ENCODE data around the gene BRINP1.

BRINP1 gene

DNA sequence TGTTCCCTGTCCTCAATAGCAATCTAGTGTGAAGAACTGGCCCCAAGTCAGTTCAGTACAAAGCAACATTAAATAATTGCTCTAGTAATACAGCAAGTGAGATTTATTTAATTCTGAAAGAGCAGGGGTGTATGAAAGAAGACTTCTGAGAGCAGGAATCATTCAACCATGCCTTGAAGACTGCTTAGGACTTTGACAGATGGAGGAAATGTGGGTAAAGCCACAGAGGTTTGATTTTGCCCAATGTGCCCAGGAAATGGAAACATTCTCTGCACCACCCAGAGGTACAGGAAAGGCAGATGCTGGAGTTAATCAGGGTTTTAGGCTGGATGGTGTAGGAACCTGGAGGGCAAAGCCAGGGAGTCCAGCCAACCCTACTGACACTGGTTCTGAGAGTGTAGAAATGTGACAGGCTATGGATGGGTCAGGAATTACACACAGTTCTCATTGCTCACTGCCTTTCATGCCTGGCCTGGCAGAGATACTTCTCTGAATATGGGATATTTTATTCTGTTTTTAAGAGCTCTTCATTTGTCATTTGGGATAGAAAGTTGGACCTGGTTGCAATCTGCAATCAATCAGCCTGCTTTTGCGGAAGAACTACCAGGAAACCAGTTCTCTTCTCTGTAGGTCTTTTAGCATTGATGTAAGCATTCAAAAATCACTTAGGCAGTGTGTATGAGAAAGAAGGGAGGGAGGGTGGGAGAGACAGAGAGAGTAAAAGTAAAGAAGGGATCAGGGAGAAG, 88.3 kb downstream of the BRINP1 start:
- no peak for DNase-seq

DNA sequence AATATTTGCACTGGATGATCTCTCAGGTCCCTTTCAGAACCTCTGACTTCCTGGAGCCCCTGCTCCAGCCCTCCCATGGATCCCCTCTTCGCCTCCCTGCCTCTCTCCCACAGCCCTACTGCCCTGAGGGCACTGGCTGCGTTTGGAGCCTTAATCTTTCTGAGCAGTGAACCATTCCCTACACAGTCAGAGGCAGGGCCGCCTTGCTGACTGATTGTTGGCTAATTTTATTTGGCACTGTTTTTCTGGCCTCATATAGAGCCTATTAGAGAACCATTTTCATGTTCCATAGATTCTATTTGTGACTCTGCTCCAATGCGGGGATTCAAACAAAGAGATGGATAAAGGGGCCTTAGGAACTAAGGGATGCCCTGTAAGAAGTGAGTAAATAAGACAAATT, 91.1 kb downstream of the BRINP1 start:
- no peak for DNase-seq

DNA sequence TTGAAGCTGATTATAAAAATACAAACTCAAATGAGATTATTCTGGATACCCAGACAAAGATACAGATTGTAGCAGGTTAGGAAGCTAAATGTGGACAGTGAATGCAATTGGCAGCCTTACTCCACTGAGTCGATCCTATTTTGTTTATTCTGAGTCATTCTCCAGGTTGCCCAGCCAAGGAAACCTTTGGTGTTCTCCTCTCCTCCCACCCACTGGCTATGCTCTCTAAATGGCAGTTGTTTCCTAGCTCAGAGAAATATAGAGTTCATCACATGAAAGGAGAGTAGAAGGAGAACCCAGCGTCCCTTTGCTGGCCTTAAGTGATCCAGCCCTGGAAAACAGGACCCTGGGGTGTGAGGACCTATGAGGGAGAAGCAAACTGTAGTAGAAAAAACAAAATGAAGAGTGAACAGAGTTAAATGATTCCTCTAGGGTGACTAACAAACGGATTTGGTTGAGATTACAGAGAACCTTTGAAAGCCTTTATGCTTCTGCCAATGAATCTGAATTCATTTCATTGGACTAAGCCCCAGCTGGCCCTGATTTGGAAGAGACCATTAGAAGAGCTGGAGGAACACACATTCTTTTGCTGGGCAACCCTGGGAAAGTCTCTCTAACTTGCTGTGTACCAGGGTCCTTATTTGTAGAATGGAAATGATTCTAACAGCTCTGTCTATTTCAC, 95.1 kb downstream of the BRINP1 start:
- no peak for DNase-seq

DNA sequence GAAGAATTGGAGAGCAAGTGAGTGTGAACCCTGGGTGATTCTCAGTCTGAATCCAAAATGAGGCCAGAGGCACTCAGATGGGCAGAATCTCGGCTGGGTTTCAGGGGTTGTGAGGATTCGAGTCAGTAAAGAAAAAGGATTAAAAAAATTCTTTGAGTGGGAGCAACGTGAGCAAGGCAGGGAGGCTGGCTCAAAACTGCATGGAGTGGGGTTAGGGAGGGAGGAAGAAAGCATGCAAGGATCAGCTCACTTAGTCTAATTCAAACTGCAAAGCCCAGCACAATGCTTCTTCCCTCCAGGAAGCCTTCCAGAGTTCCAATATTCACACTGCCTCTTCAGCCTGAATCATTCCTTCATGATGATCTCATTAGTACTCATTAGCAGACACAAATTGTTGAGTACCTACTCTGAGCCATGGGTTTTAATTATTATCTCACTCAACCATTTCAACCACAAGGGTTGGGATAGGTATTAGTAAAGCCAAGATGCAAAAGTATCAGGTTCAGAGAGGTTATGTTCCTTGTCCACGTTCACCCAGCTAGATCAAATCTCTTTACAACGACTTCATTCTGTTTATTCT, 95.8 kb downstream of the BRINP1 start:
- no peak for DNase-seq

DNA sequence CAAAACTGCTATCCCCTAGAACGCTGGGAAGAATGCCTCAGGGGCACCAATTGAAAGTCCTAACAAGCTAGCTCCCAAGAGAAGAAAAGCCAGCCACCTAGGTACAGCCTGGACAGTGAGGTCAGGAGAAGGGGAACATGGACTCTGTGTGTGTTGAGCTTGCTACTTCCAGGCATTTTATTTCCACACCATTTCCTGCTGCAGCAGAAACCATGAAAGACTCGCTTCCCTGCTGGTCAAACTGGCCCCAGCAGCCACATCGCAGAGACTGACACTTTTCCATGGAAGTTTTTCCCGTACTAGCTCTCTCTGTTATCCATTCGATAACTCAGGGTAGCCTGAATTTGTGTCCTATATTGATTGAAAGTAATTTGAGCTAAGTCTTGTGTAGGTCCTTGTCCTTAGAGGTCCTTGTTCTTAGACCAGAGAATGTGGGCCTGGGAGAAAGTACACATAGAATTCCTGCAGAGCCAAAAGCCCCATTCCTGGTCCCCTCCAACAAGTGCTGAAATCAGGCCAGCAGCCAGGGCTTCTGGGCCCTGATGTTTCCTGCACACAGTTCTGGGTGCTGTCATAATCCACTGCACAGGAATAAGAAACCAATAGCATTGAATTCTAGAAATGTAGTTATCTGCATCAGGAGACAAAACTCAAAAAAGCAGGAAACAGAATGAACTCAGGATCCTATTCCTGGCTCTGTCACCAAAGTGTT, 96.6 kb downstream of the BRINP1 start:
- no peak for DNase-seq

DNA sequence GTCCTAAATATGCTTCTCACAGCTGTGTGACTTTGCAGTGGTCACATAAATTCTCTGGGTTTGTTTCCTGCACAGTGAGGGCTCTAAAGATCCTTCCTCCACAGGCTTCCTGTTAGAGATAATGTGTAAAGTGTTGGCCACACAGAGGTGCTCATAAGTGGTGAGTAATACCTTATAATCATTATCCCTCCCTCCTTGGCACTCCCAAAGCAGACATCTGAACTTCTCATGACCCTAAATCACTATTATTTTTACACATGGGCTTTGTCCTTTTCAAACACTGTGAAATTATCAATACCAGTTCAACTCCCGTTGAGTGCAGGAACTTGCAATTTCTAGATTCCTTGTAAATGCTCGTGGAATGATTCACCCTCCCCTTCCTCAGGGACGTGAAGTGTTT, 100.2 kb downstream of the BRINP1 start:
- no peak for DNase-seq

DNA sequence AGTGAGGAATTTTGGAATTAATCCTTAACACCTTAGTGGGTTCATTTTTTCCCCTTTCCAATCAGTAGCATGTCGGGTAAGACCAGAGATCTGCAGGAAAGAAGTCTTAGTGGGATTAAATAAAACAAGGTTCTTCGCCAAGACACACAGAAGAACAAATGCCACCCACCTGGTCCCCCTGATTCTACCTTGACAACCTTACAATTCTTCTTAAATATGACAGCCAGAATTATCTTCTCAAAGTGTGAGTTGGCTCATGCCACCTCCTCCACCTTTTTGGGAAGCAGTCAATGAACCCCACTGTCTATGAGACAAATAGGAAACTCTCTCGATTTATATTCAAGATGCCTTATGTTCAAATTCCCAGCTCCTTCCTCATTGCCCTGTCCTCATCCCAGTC, 105.1 kb downstream of the BRINP1 start:
- DNase-seq: no peak

DNA sequence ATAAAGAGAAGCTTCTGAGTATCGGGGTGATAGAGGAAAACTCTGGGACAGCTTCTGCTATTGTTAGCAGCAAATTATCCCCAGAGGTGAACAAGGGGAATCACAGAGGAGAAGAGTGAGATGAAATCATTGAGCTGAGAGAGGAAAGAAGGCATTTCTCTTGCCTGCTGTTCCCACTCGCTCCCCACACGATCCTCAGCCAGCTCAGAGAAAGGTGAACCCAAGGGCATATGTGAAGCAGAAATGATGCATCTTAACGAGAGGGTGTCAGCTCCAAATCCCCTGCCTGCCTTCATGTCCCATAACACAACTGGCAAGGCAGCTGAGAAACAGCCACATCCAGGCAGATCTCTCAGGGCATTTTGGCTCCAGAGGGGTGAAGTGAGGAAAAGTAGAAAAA, 111.6 kb downstream of the BRINP1 start:
- no peak for DNase-seq

DNA sequence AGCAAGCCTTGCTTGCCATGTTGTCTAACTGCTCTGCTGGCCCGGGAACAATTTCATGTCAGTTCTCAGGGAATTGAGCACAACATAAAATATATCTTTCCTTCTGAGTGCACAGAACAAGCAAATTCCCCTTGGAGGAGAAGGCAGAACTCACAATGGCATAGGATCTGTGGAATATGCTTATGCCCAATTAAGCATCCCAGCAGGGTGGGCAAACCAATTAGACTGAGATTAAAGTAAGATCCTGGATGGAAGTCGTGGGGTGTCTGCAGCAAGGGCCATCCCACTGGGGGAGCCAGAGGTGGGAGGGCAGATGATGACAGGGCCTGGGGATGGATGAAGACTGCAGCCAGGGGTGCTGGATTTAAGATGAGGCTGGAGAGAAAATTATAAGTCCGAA, 114.1 kb downstream of the BRINP1 start:
- DNase-seq: no peak

DNA sequence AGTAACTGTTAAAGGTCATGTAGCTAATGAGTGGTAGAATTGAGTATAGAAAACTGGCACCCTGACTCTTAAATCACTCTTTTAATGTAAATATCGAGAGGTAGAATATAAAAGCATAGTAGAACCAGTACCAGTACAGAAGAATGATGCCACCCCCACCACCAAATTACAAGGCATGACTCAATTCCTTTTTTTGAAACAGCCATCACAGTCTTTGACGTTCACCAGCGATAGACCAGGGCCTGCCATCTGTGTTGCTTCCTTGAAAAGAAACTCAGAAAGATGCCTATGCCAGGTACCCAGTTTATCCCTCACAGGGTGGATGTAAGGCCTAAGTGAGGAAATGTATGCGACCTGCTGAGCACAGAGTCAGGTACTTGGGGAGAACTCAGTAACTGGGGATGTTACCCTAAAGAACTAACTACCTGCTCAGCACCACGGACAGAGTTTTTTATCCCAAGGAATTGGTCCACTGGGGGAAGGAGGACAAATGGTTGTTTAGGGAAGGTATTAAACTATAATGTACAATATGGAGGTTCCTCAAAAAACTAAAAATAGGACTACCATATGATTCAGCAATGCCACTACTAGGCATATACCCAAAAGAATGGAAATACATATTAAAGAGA, 116.5 kb downstream of the BRINP1 start:
- DNase-seq: no peak

DNA sequence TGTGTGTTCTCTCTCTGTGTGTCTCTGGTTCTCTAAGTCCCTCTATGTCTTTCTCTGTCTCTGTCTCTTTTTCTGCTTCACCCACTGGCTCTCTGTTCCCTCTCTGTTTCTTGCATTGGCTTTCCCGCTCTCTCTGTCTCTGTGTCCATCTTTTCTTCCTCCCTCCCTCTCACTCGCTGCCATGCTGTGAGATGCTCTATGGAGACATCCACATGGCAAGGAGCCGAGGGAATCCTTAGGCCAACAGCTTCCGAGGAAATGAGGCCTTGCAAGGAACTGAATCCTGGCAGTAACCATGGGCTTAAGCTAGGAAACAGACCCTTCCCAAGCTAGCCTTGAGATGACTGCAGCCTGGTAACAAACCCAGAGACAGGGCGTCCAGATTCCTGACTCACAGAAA, 117.3 kb downstream of the BRINP1 start:
- no peak for DNase-seq

DNA sequence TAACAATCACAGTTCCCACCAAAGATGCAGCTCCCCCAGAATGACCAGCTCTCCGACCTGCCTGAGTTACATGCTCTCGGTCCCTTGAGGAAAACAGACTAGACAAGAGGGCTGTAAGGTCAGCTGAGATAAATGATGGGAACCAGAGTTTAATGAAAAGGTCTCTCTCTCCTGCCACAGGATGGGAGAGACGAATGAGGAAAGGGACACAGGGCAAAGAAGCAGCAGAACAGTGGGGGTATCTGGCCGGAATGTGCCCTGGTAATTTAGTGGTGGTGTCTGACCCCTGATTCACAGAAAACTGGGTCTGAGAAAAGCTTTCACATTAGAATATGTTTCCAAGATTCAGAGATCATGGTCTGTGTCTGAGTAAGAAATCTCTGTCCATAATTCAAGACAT, 118.5 kb downstream of the BRINP1 start:
- no peak for DNase-seq

DNA sequence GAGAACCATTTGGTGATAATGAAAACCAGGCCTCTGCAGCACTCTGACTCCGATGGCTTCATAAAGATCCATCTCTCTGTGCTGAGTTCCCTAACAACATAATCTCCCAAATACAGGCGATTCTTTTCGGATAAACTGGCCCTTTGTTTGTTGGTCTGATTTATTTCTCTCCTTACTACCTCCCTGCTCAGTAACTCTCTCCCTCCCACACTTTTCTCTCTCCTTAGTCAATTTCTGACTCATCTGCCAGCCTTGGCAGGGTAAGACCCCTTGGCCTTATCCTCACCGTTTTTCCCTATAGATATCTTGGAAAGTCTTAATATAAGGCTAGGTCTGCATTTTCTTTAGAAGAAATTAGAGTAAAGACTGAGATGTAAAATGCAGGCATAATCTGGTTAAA, 128.7 kb downstream of the BRINP1 start:
- no peak for DNase-seq

DNA sequence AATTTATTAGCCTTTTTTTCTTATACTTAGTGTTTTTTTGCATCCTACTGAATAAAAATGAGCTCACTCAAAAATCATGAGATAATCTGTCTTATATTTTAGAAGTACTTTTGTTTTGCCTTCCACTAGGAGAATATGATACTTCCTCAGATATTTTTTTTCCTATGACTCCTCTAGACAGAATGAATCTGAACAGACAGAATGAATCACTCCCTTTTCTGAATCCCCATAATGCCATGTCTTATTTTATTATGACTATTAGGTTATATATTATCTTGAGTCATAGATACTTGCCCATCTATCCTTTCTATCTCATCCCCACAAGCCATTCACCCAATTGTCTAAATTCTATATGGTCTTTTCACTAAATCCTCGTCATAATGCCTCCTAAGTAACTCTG, 134.6 kb downstream of the BRINP1 start:
- DNase-seq: no peak

DNA sequence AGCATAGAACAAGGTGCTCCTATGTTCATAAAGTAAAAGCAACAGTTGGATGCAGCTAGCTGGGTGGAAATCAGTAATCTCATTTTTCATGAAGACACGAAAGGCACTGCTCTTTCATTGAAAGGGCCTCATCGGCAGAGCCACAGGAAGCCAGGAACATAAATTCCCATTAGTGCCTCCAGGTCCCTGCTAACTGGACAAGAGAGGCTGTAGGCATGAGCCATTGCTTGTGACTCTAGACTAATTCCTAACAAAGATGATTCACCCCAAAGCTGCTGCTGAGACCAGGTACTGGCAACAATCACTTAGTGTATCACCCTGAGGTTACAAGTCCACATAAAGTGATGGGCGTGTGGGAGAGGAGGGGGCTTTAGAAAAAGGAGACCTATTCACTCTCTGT, 141.8 kb downstream of the BRINP1 start:
- DNase-seq: no peak

DNA sequence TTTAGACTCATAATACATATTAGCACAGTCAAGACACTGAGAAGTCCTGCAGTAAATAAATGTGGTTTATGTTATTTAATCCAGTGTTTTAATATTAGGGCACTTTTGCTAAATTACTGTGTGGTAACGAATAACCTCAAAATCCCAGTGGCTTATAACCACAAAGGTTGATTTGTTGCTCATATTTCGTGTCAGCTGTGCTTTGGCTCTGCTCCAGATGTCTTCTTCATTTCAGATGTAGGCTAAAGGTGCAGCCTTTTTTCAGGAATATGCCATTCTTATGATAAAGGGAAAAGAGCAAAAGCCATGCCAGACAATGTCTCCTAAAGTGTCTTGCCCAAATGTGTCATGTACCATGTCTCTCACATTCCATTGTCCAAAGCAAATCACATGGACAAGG, 144.8 kb downstream of the BRINP1 start:
- DNase-seq: no peak

DNA sequence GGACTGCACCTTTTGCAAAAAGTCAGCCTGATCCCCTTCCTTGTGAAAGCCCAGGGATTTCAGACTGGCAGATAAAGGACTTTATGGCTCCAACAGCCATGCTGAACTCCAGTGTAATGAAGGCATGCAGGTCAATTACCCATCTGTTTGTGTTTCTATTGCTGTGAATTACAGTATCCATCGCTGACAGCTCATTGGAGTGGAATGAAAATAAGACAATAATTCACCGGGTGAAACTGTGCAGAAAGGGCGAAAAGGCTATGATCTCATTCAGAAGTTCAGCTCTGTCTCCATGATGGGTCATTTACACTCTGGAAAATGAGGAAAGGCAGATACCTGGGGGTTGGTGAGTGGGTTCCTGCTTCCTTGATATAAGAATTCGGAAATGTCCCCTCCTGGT, 148.0 kb downstream of the BRINP1 start:
- no peak for DNase-seq

DNA sequence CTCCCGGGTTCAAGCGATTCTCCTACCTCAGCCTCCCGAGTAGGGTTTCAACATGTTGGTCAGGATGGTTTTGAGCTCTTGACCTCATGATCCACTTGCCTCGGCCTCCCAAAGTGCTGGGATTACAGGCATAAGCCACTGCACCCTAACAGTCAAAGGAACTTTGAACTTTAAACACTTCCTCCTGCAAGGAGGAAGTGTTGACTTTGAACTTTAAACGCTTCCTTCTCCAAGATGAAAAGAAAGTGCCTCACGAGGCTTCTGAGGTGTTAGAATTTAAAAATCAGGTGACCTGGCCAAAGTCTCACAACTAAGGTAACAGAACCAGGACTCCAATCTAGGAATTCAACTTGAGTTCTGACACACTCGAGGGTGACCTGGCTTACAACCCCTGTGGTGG, 150.9 kb downstream of the BRINP1 start:
- DNase-seq: no peak

DNA sequence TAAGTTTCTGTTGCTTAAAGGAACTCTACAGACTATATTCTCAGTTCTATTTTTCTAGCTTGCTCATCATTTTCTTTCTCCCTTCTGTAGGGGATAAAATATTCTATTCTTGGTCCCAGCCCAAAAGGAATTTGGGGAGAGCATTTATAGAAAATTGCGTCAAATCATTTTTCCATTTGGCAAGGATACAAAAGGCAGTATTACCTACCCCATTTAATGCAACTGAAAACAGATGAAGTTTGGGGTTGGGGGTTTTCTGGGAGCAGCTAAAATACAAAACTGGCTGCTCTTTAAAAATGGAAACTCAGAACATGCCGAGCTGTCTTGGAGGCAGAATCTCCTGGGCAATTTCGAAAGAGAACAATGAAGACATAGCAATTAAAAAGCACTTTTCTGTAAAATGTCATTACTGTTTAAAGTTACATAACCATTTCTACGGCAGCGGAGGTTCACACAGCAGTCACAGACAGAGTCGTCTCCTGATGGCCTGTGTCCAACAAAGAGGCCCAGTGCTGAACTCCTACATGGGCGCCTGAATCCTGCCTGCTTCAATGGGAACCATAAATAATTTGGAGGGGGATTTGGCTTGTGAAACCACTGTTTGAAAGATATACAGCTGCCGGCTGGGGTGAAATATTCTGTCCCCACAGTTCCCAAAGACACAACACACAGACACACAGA, 152.4 kb downstream of the BRINP1 start:
- no peak for DNase-seq

DNA sequence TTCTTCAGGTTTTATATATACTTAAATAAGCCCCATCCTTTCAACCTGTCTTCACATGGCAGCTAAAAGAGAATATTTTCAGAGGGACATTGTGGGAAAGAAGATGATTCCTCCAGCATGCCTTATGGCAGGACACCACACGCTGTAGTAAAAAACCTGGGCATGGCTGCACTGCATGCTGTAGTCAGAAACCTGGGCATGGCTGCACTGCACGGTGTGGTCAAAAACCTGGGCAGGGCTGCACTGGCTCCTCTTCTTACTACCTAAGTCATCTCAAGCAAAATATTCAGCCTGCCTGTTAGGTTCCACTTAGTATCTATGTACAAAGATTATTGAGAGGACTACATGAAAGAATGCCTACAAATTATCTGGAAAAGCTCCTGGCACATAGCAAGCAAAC, 153.6 kb downstream of the BRINP1 start:
- no peak for DNase-seq

DNA sequence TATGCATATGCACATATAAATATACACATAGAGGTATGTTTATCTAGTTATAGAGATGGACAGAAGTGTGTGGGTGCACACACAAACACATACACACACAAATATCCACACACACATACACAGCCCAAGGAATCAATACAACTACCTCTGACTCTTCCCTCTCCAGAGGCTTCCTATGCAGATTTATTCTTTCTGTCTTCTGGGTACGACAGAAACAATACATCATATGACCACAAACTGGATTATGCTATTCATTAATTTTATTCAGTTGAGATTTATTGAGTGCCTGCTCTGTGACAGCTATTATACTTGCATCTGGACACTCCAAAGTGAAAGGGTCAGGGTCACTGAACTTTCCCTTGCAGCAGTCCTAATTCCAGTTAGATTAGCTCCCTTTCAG, 155.8 kb downstream of the BRINP1 start:
- DNase-seq: no peak

DNA sequence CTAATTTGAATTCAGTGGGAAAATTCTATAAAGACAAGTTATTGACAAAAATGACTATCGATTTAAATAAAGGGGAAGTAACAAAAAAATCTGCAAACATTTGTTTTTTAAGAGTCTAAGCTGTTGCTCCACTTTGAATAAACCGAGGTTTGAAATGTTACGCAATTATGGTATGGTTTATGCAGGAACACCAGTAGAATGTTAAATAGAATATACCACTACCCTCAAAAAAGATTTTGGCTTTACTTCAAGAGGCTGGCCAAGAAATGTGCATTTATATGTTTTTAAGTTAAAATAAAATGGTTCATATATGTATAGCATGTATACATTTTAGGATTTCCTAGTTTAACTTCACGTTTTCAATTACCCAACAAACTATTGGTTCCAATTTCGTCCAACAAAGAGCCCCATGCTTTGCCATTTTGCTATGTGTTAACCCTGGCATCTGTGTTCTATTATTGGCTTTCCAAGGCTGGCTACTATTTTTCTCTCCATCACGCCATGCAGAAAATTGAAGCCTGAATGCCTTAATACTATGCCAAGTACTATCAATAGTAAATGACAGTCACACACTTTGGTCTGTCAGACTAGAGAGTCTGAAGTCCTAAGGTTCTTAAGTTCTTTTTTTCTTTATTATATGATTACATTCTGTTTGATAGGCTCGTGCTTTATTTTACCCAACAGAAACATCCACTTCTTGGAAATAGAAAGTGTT, 171.2 kb downstream of the BRINP1 start:
- no peak for DNase-seq

Measured in effector CD8-positive, alpha-beta T cell (primary cell).